ENCODE results near the gene PARP8. TPM values are rescaled to one million over a fixed set of nuclear protein-coding genes. Genes with fewer than 3 reads are reported as not detected.

The PARP8 gene
- total RNA-seq, 1 experiment from 2014 or later: 6.8 TPM

GRCh38 chr5:50829023-50829422 is 162.6 kb downstream of the PARP8 start:
- Histone ChIP-seq H3K27ac (no peak overlapping the region), H3K9me3 (replicated peaks) (no peaks in the 10 kb centered on the region), H3K4me1 (replicated peaks) (no peaks in the 10 kb centered on the region), H3K27me3 (replicated peaks) (no peaks in the 10 kb centered on the region), H3K4me3 (no peak overlapping the region), H3K36me3 (peaks cover 9% of the 10 kb centered on the region)
- no peak for DNase-seq (ENCODE audit: low read depth in 1 of 2, low spot score in 2 of 2)

GRCh38 chr5:50832657-50833284 is 166.3 kb downstream of the PARP8 start:
- peaks cover 9% of the 10 kb centered on the region for H3K36me3 ChIP-seq
- no peaks in the 10 kb centered on the region for H3K27me3 ChIP-seq (replicated peaks)
- DNase-seq (ENCODE audit: low read depth in 1 of 2, low spot score in 2 of 2): no peak
- H3K9me3 ChIP-seq (replicated peaks): no peaks in the 10 kb centered on the region
- no peak overlapping the region for H3K4me3 ChIP-seq
- no peaks in the 10 kb centered on the region for H3K4me1 ChIP-seq (replicated peaks)
- H3K27ac ChIP-seq: no peak overlapping the region

DNA sequence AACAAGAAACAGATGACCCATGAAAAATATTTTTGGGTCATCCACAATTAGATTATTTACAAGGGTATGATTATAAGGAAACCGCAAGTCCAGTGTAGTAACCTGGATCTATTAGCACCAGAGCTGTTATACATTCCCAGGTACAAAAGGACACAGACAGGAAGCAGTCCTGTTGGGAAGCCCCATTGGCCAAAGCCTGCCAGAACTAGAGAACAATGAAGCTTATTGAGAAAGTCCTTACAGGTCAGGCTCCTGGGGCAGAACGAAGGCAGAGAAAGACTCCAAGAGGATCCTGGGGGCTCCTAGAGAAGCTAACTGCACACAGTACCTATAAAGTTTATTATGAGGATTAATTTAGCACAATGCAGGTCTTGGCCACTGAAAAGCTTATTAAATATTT is 169.9 kb downstream of the PARP8 start:
- H3K36me3 ChIP-seq: no peaks in the 10 kb centered on the region; the same call in none of the 2 replicates
- H3K9me3 ChIP-seq (replicated peaks): no peaks in the 10 kb centered on the region
- no peaks in the 10 kb centered on the region for H3K4me1 ChIP-seq (replicated peaks)
- DNase-seq (ENCODE audit: low read depth in 1 of 2, low spot score in 2 of 2): no peak
- H3K27ac ChIP-seq: no peak overlapping the region
- H3K4me3 ChIP-seq: no peak overlapping the region
- H3K27me3 ChIP-seq (replicated peaks): no peaks in the 10 kb centered on the region

DNA sequence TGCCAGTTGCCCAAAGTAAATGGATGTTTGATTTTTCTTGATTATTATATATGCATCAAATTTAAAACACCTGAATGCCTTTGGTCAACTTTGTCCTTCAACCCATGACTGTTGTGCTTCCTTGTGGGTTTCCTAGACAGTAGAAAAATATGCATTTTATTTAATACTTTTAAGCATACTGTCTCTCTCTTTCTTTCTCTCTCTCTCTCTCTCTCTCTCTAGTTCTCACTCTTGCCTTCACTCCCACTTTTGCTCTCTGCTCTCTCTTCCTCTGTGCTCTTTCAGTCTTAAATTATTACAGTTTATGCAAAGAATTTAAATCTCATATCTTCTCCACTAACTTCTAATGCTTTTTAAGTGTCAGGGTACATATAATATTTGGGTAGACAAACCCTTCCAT is 173.0 kb downstream of the PARP8 start:
- no peak overlapping the region for H3K4me3 ChIP-seq
- H3K4me1 ChIP-seq (replicated peaks): no peaks in the 10 kb centered on the region
- no peak for DNase-seq (ENCODE audit: low read depth in 1 of 2, low spot score in 2 of 2)
- H3K9me3 ChIP-seq (replicated peaks): no peaks in the 10 kb centered on the region
- no peak overlapping the region for H3K27ac ChIP-seq
- H3K36me3 ChIP-seq: peaks cover 4% of the 10 kb centered on the region
- H3K27me3 ChIP-seq (replicated peaks): no peaks in the 10 kb centered on the region

DNA sequence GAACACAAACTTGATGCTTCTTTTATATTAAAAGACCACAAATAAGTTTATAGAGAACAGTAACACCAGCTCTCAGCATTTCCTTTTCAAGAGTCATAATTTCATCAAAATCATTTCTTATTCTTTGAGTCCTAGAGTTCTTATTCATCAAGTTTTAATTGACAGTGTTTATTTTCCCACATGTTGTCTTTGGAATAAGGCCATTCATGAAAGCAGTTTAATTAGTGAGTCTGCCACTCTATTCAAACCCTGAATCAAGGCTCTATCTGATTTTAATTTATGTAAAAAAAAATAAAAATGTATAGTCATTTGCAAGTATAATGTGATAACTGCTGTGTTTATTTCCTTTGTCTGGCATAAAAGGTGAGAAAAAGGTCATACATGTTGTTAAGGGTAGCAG is 176.7 kb downstream of the PARP8 start:
- no peaks in the 10 kb centered on the region for H3K4me1 ChIP-seq (replicated peaks)
- no peaks in the 10 kb centered on the region for H3K27me3 ChIP-seq (replicated peaks)
- H3K4me3 ChIP-seq: no peak overlapping the region
- H3K27ac ChIP-seq: no peak overlapping the region
- H3K9me3 ChIP-seq (replicated peaks): no peaks in the 10 kb centered on the region
- H3K36me3 ChIP-seq: peaks cover 4% of the 10 kb centered on the region; the same call in 1 of the 2 replicates
- no peak for DNase-seq (ENCODE audit: low read depth in 1 of 2, low spot score in 2 of 2)

DNA sequence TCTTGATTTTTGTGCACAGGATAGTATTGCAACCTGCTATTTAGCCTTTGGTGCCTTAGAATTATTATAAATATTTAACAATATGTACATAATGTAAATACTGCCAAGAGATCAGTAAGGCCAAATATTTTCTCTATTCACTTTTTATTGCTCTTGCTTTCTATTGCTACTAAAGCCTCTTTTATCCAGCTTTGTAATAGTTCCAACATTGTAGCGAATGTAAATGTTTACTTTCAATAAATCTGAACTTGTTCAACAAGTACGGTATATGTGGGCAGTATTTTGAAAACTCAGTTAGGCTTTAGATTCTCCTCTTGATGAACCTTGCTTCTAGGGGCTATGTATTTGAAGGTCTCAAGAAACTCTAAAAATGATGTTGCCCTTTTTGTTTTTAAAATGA is 179.8 kb downstream of the PARP8 start:
- no peak for DNase-seq (ENCODE audit: low read depth in 1 of 2, low spot score in 2 of 2)
- Histone ChIP-seq H3K4me3 (no peak overlapping the region), H3K27ac (no peak overlapping the region), H3K4me1 (replicated peaks) (no peaks in the 10 kb centered on the region), H3K9me3 (replicated peaks) (no peaks in the 10 kb centered on the region), H3K27me3 (replicated peaks) (no peaks in the 10 kb centered on the region), H3K36me3 (peaks cover 4% of the 10 kb centered on the region; the same call in 1 of the 2 replicates)

DNA sequence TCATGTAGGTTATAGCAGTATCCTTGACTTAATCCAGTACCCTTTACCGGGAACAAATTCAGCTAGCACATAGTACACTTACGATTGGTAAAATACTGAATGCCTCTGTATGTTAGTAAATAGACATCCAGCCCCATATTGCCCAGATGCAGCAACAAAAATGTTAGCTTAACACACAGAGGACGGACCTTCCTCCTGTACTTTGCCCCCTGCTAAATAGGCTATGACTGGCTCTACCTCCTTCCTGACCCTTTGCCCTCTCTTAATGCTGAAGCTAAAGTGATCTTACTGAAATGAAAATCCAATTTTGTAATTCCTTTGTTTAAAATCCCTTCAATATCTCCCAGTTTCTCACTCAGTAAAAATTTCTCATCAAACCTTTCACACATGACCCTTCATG is 183.1 kb downstream of the PARP8 start:
- H3K27ac ChIP-seq: no peak overlapping the region
- no peak for DNase-seq (ENCODE audit: low read depth in 1 of 2, low spot score in 2 of 2)
- no peaks in the 10 kb centered on the region for H3K9me3 ChIP-seq (replicated peaks)
- no peaks in the 10 kb centered on the region for H3K36me3 ChIP-seq
- H3K4me1 ChIP-seq (replicated peaks): no peaks in the 10 kb centered on the region
- no peak overlapping the region for H3K4me3 ChIP-seq
- no peaks in the 10 kb centered on the region for H3K27me3 ChIP-seq (replicated peaks)

DNA sequence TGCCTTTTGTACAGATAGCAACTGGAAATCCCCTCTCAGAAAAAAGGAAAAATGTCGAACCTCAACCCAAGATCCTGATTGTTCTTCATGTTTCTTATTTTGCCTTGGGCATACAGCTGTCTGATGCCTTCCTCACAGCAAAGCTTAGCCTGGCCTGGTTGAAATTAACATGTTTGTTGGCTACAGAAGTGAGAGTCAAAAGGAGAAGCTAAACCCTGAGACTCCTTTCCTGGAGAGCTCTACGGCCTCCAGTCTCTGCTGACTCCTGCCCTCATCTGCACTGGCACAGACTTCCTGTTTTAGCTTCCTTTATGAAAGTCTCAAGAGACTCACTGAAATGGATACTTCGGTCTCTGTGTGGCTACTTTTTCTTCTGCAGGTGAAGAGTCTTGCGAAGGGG is 186.7 kb downstream of the PARP8 start:
- Histone ChIP-seq H3K27me3 (replicated peaks) (no peaks in the 10 kb centered on the region), H3K27ac (no peak overlapping the region), H3K9me3 (replicated peaks) (no peaks in the 10 kb centered on the region), H3K4me1 (replicated peaks) (no peaks in the 10 kb centered on the region), H3K36me3 (no peaks in the 10 kb centered on the region), H3K4me3 (no peak overlapping the region)
- DNase-seq (ENCODE audit: low read depth in 1 of 2, low spot score in 2 of 2): no peak

DNA sequence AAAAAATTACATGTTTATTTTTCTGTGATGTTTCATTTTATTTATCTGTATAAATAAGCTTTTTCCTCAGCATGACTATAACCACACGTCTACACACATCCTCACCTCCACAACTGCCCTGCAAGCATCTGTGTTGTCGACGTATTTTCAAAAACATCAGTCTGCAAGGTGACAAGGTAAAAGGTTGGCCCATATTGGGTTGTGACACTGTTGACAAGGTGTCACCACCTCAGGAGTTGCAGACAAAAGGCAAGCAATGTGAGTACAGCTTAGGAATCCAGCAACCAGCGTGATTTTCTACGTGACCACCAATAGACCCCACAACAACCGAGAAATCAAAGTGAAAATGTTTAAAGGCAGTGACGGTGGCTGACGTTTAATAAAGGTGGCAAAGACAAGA is 187.6 kb downstream of the PARP8 start:
- no peaks in the 10 kb centered on the region for H3K36me3 ChIP-seq
- no peak overlapping the region for H3K4me3 ChIP-seq
- no peaks in the 10 kb centered on the region for H3K9me3 ChIP-seq (replicated peaks)
- H3K4me1 ChIP-seq (replicated peaks): no peaks in the 10 kb centered on the region
- no peak overlapping the region for H3K27ac ChIP-seq
- DNase-seq (ENCODE audit: low read depth in 1 of 2, low spot score in 2 of 2): no peak
- H3K27me3 ChIP-seq (replicated peaks): no peaks in the 10 kb centered on the region

GRCh38 chr5:50855001-50855400 is 188.6 kb downstream of the PARP8 start:
- DNase-seq (ENCODE audit: low read depth in 1 of 2, low spot score in 2 of 2): no peak
- H3K27ac ChIP-seq: no peak overlapping the region

GRCh38 chr5:50856401-50857119 is 190.1 kb downstream of the PARP8 start:
- Histone ChIP-seq H3K36me3 (no peaks in the 10 kb centered on the region), H3K4me1 (replicated peaks) (no peaks in the 10 kb centered on the region), H3K9me3 (replicated peaks) (no peaks in the 10 kb centered on the region), H3K4me3 (no peak overlapping the region), H3K27ac (no peak overlapping the region), H3K27me3 (replicated peaks) (no peaks in the 10 kb centered on the region; the same call in 1 of the 2 replicates)
- no peak for DNase-seq (ENCODE audit: low read depth in 1 of 2, low spot score in 2 of 2)

More at GRCh38 chr5:50855001-50855400, 188.6 kb downstream of the PARP8 start:
- Histone ChIP-seq H3K4me3 (no peak overlapping the region), H3K4me1 (replicated peaks) (no peaks in the 10 kb centered on the region), H3K27me3 (replicated peaks) (no peaks in the 10 kb centered on the region; the same call in 1 of the 2 replicates), H3K36me3 (no peaks in the 10 kb centered on the region), H3K9me3 (replicated peaks) (no peaks in the 10 kb centered on the region)

DNA sequence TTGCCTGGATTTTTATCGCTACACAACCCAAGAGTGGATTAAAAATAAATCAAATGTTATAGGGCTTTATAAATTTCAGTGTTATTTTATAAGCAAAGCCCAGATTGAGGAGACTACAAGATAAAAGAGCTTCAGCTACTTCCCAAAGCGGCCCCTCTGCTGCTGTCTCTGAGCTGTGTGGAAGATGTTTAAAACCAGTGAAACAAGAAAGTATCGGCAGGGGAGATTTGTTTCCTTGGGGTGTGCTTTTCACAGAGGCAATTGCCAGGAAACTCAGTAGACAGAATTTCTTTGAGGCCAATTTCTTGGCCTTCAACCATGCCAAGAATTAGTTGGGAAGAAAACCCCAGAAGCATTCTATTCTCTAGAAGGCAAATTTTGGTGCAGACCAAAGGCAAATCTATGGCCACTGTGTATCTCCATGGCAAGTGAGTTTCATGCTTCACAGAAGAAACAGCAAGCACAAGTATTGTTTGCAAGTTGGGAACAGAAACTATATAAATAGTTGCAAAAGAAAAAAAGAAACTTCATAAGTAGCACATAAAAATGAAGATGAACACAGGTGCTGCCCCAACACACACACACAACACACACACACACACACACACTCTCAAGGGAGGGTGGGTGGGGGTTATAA is 197.2 kb downstream of the PARP8 start:
- no peaks in the 10 kb centered on the region for H3K9me3 ChIP-seq (replicated peaks)

GRCh38 chr5:50864466-50864865 is 198.0 kb downstream of the PARP8 start:
- H3K27ac ChIP-seq: no peak overlapping the region
- no peak for DNase-seq (ENCODE audit: low read depth in 1 of 2, low spot score in 2 of 2)
- H3K27me3 ChIP-seq (replicated peaks): no peaks in the 10 kb centered on the region; the same call in none of the 2 replicates
- H3K36me3 ChIP-seq: no peaks in the 10 kb centered on the region
- no peaks in the 10 kb centered on the region for H3K4me1 ChIP-seq (replicated peaks)
- H3K9me3 ChIP-seq (replicated peaks): no peaks in the 10 kb centered on the region
- H3K4me3 ChIP-seq: no peak overlapping the region

More for the DNA sequence above, 197.2 kb downstream of the PARP8 start:
- Histone ChIP-seq H3K36me3 (no peaks in the 10 kb centered on the region), H3K4me3 (no peak overlapping the region), H3K4me1 (replicated peaks) (no peaks in the 10 kb centered on the region), H3K27ac (no peak overlapping the region), H3K27me3 (replicated peaks) (no peaks in the 10 kb centered on the region; the same call in none of the 2 replicates)
- no peak for DNase-seq (ENCODE audit: low read depth in 1 of 2, low spot score in 2 of 2)

DNA sequence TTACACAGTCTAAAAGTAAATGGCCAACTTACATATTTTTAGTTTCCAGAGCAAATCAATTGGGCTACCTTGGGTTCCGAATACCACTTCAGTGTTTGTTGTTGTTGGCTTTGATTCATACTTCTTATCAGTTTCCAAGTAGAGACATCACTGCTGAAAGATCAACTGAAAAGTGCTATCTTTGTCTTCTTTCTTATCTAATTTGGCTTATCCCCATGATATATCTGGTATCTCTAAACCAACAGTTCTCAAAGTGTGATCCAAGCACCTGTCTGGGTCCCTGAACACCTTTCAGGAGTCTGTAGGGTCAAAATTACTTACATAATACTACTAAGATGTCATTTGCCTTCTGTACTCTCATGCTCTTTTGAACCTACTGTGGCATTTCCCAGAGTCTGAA is 200.0 kb downstream of the PARP8 start:
- Histone ChIP-seq H3K4me3 (no peak overlapping the region), H3K4me1 (replicated peaks) (no peaks in the 10 kb centered on the region), H3K9me3 (replicated peaks) (no peaks in the 10 kb centered on the region), H3K36me3 (no peaks in the 10 kb centered on the region), H3K27ac (no peak overlapping the region), H3K27me3 (replicated peaks) (no peaks in the 10 kb centered on the region; the same call in none of the 2 replicates)
- no peak for DNase-seq (ENCODE audit: low read depth in 1 of 2, low spot score in 2 of 2)

Data from SJSA1 (cell line).